ENCODE measurements around the gene TF. TPM values are rescaled to one million over a fixed set of nuclear protein-coding genes. Genes with fewer than 3 reads are reported as not detected.

Gene TF
- total RNA-seq, 1 experiment from 2014 or later: 0.09 TPM

DNA sequence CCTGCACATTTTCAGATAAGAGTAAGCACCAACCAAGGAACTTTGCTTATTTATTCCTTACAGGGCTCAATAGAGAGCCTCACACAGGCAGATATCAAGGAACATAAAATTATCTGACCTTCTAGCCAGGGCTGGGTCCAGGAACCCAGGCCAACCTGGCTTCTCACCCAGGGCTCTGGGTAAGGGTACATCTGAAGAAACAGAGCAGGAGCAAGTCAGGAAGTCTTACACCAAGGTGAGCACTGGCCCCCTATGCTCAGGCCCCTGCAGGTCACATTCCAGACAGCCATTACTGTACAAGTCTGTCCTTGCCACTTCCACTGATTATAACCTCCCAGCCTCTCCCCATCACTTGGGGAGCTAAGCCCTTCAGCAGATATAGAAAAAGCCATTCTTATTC, 19.1 kb downstream of the TF start:
- no peak overlapping the region for H3K27ac Mint-ChIP-seq
- Histone ChIP-seq H2BK5ac (ENCODE audit: insufficient read length, low read length) (no peak overlapping the region), H2BK15ac (ENCODE audit: low read depth, low read length) (no peak overlapping the region)

More for the DNA sequence above, 19.1 kb downstream of the TF start:
- no peak overlapping the region for H3K18ac ChIP-seq (ENCODE audit: insufficient read length, low read depth, low read length)
- H2BK20ac ChIP-seq (ENCODE audit: low read depth, low read length, poor library complexity, severe bottlenecking): no peak overlapping the region
- Mint-ChIP-seq H3K4me3 (no peak overlapping the region), H3K9me3 (no peaks in the 10 kb centered on the region), H3K36me3 (ENCODE audit: insufficient read depth in 1 of 3, low read depth in 3 of 3) (no peaks in the 10 kb centered on the region), H3K27me3 (ENCODE audit: low read depth) (peaks cover 13% of the 10 kb centered on the region), H3K4me1 (peaks cover 0 to 3% of the 10 kb centered on the region in 2 experiments; a peak in 1 of 4 replicates)
- H3K79me1 ChIP-seq (ENCODE audit: insufficient read depth, low read depth, low read length, poor library complexity, severe bottlenecking): no peaks in the 10 kb centered on the region
- H3K9ac ChIP-seq (ENCODE audit: extremely low read depth, insufficient read length, low read length): no peak overlapping the region
- no peak overlapping the region for H2AK5ac ChIP-seq (ENCODE audit: insufficient read length, low read length)
- DNase-seq: no peak
- H3K9me3 ChIP-seq (ENCODE audit: control insufficient read depth, low read depth, low read length): no peaks in the 10 kb centered on the region
- no peak overlapping the region for H4K91ac ChIP-seq (ENCODE audit: insufficient read length, low read depth, low read length)
- TF ChIP-seq, protein P1, sequence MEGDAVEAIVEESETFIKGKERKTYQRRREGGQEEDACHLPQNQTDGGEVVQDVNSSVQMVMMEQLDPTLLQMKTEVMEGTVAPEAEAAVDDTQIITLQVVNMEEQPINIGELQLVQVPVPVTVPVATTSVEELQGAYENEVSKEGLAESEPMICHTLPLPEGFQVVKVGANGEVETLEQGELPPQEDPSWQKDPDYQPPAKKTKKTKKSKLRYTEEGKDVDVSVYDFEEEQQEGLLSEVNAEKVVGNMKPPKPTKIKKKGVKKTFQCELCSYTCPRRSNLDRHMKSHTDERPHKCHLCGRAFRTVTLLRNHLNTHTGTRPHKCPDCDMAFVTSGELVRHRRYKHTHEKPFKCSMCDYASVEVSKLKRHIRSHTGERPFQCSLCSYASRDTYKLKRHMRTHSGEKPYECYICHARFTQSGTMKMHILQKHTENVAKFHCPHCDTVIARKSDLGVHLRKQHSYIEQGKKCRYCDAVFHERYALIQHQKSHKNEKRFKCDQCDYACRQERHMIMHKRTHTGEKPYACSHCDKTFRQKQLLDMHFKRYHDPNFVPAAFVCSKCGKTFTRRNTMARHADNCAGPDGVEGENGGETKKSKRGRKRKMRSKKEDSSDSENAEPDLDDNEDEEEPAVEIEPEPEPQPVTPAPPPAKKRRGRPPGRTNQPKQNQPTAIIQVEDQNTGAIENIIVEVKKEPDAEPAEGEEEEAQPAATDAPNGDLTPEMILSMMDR (conservative IDR thresholded peaks at IDR 0.05): no peak
- H3K23me2 ChIP-seq (ENCODE audit: insufficient read length, low read depth, low read length, poor library complexity, severe bottlenecking): no peaks in the 10 kb centered on the region
- no peaks in the 10 kb centered on the region for H3K79me2 ChIP-seq (ENCODE audit: insufficient read depth, low read length)
- no peak overlapping the region for H3K4ac ChIP-seq (ENCODE audit: low read depth, low read length)
- H4K8ac ChIP-seq (replicated peaks; ENCODE audit: insufficient read length, low read depth, low read length): no peak overlapping the region
- no peak overlapping the region for H3K14ac ChIP-seq (ENCODE audit: insufficient read depth, low read length)
- H2BK120ac ChIP-seq (ENCODE audit: low read depth, low read length, poor library complexity, severe bottlenecking): no peak overlapping the region
- no peak overlapping the region for H2AFZ ChIP-seq (ENCODE audit: low read length)
- H3K27me3 ChIP-seq (ENCODE audit: insufficient read depth, low read length): no peaks in the 10 kb centered on the region
- no peak overlapping the region for H3K23ac ChIP-seq (ENCODE audit: insufficient read length, low read depth, low read length)
- no peaks in the 10 kb centered on the region for H3K4me1 ChIP-seq (ENCODE audit: insufficient read depth, low read length)
- H2BK12ac ChIP-seq (ENCODE audit: insufficient read length, low read depth, low read length): no peak overlapping the region
- H3K27ac ChIP-seq (ENCODE audit: insufficient read length, low read depth, low read length): no peak overlapping the region
- no peaks in the 10 kb centered on the region for H4K20me1 ChIP-seq (ENCODE audit: control insufficient read depth, insufficient read depth, insufficient read length)
- H4K5ac ChIP-seq (ENCODE audit: insufficient read length, low read depth, low read length): no peak overlapping the region
- H3T11ph ChIP-seq (ENCODE audit: low read length): no peak overlapping the region
- H3K56ac ChIP-seq (ENCODE audit: insufficient read length, low read depth, low read length): no peak overlapping the region
- H3K4me2 ChIP-seq (ENCODE audit: insufficient read depth, insufficient read length, low read length): no peak overlapping the region

All from H9 (cell line).